ENCODE measurements around the gene IRF2BPL. TPM values are rescaled to one million over a fixed set of nuclear protein-coding genes. Genes with fewer than 3 reads are reported as not detected.

The IRF2BPL gene
- total RNA-seq, 1 donor from 2014 or later: 65.6 TPM

GRCh38 chr14:77053046-77053841 lies 24.7 kb upstream of the IRF2BPL start:
- TF ChIP-seq CTCF (conservative IDR thresholded peaks at IDR 0.05; ENCODE audit: low read depth, low read length): peak; percentile 89
- H3K4me3 ChIP-seq (ENCODE audit: low read depth, low read length): no peak overlapping the region
- DNase-seq (ENCODE audit: low read depth): no peak

GRCh38 chr14:77052281-77053044 lies 24.0 kb upstream of the IRF2BPL start:
- H3K4me3 ChIP-seq (ENCODE audit: low read depth, low read length): no peak overlapping the region
- TF ChIP-seq CTCF (conservative IDR thresholded peaks at IDR 0.05; ENCODE audit: low read depth, low read length): no peak
- no peak for DNase-seq (ENCODE audit: low read depth)

- no peak for DNase-seq (ENCODE audit: low read depth)
- H3K4me3 ChIP-seq (ENCODE audit: low read depth, low read length): no peak overlapping the region
- TF ChIP-seq CTCF (conservative IDR thresholded peaks at IDR 0.05; ENCODE audit: low read depth, low read length): no peak
Observed at GRCh38 chr14:77051116-77051515, 22.6 kb upstream of the IRF2BPL start.

GRCh38 chr14:77046721-77047120 lies 18.2 kb upstream of the IRF2BPL start:
- no peak for TF ChIP-seq CTCF (conservative IDR thresholded peaks at IDR 0.05; ENCODE audit: low read depth, low read length)
- no peak overlapping the region for H3K4me3 ChIP-seq (ENCODE audit: low read depth, low read length)
- DNase-seq (ENCODE audit: low read depth): no peak

GRCh38 chr14:77045238-77046162 lies 17.0 kb upstream of the IRF2BPL start:
- DNase-seq (ENCODE audit: low read depth): no peak
- TF ChIP-seq CTCF (conservative IDR thresholded peaks at IDR 0.05; ENCODE audit: low read depth, low read length): no peak
- H3K4me3 ChIP-seq (ENCODE audit: low read depth, low read length): no peak overlapping the region

GRCh38 chr14:77044783-77045237 lies 16.3 kb upstream of the IRF2BPL start:
- no peak overlapping the region for H3K4me3 ChIP-seq (ENCODE audit: low read depth, low read length)
- no peak for DNase-seq (ENCODE audit: low read depth)
- TF ChIP-seq CTCF (conservative IDR thresholded peaks at IDR 0.05; ENCODE audit: low read depth, low read length): no peak

Measured in epithelial cell of proximal tubule (primary cell).